Measurements from ENCODE around the gene PLPP4. TPM values are rescaled to one million over a fixed set of nuclear protein-coding genes. Genes with fewer than 3 reads are reported as not detected.

Gene PLPP4
- total RNA-seq, 1 experiment from 2014 or later: not detected

- POLR2A ChIA-PET (ENCODE audit: low non-redundant PET): no interaction called here
Measured at GRCh38 chr10:120508966-120509365, 51.9 kb downstream of the PLPP4 start.

GRCh38 chr10:120511165-120511564 lies 54.1 kb downstream of the PLPP4 start:
- Histone ChIP-seq H3K27ac (ENCODE audit: low read depth, low read length, poor library complexity, severe bottlenecking) (no peak overlapping the region), H3K9me3 (ENCODE audit: low read depth, low read length, poor library complexity, severe bottlenecking) (no peaks in the 10 kb centered on the region), H3K27me3 (replicated peaks; ENCODE audit: insufficient read depth, low read depth, low read length, poor library complexity) (peaks cover 3% of the 10 kb centered on the region), H3K36me3 (ENCODE audit: insufficient read depth, low read length, poor library complexity, severe bottlenecking) (no peaks in the 10 kb centered on the region), H3K4me1 (ENCODE audit: insufficient read depth, low read length, poor library complexity, severe bottlenecking) (no peaks in the 10 kb centered on the region), H3K4me3 (ENCODE audit: low read depth, low read length, poor library complexity, severe bottlenecking) (no peak overlapping the region)
- TF ChIP-seq CTCF (conservative IDR thresholded peaks at IDR 0.05; ENCODE audit: low read depth, low read length): no peak
- TF ChIP-seq EZH2 (IDR thresholded peaks at IDR 0.05; ENCODE audit: borderline replicate concordance, low read depth, low read length, poor library complexity, severe bottlenecking): no peak
- ChIA-PET POLR2A (ENCODE audit: low non-redundant PET) (no interaction called here), CTCF (no interaction called here)
- DNase-seq (ENCODE audit: low spot score): no peak
- no TSS peak for BruUV-seq (replicated peaks)
- intact Hi-C loops (cut with micrococcal nuclease; ENCODE audit: unreplicated experiment): no loop called here

More at GRCh38 chr10:120508966-120509365, 51.9 kb downstream of the PLPP4 start:
- Histone ChIP-seq H3K4me1 (ENCODE audit: insufficient read depth, low read length, poor library complexity, severe bottlenecking) (no peaks in the 10 kb centered on the region), H3K4me3 (ENCODE audit: low read depth, low read length, poor library complexity, severe bottlenecking) (no peak overlapping the region), H3K27ac (ENCODE audit: low read depth, low read length, poor library complexity, severe bottlenecking) (no peak overlapping the region), H3K27me3 (replicated peaks; ENCODE audit: insufficient read depth, low read depth, low read length, poor library complexity) (no peaks in the 10 kb centered on the region), H3K9me3 (ENCODE audit: low read depth, low read length, poor library complexity, severe bottlenecking) (no peaks in the 10 kb centered on the region), H3K36me3 (ENCODE audit: insufficient read depth, low read length, poor library complexity, severe bottlenecking) (no peaks in the 10 kb centered on the region)
- CTCF ChIA-PET: no interaction called here
- BruUV-seq (replicated peaks): no TSS peak
- intact Hi-C loops (cut with micrococcal nuclease; ENCODE audit: unreplicated experiment): no loop called here
- TF ChIP-seq CTCF (conservative IDR thresholded peaks at IDR 0.05; ENCODE audit: low read depth, low read length): no peak
- TF ChIP-seq EZH2 (IDR thresholded peaks at IDR 0.05; ENCODE audit: borderline replicate concordance, low read depth, low read length, poor library complexity, severe bottlenecking): no peak
- DNase-seq (ENCODE audit: low spot score): no peak

- Histone ChIP-seq H3K27ac (ENCODE audit: low read depth, low read length, poor library complexity, severe bottlenecking) (no peak overlapping the region), H3K4me3 (ENCODE audit: low read depth, low read length, poor library complexity, severe bottlenecking) (no peak overlapping the region), H3K36me3 (ENCODE audit: insufficient read depth, low read length, poor library complexity, severe bottlenecking) (no peaks in the 10 kb centered on the region), H3K27me3 (replicated peaks; ENCODE audit: insufficient read depth, low read depth, low read length, poor library complexity) (peaks cover 25% of the 10 kb centered on the region), H3K9me3 (ENCODE audit: low read depth, low read length, poor library complexity, severe bottlenecking) (no peaks in the 10 kb centered on the region), H3K4me1 (ENCODE audit: insufficient read depth, low read length, poor library complexity, severe bottlenecking) (no peaks in the 10 kb centered on the region)
- intact Hi-C loops (cut with micrococcal nuclease; ENCODE audit: unreplicated experiment): no loop called here
- ChIA-PET POLR2A (ENCODE audit: low non-redundant PET) (no interaction called here), CTCF (no interaction called here)
- BruUV-seq (replicated peaks): no TSS peak
- DNase-seq (ENCODE audit: low spot score): no peak
- TF ChIP-seq CTCF (conservative IDR thresholded peaks at IDR 0.05; ENCODE audit: low read depth, low read length): no peak
- no peak for TF ChIP-seq EZH2 (IDR thresholded peaks at IDR 0.05; ENCODE audit: borderline replicate concordance, low read depth, low read length, poor library complexity, severe bottlenecking)
Measured at GRCh38 chr10:120513307-120513796, 56.3 kb downstream of the PLPP4 start.
